SJSA1 (cell line): Measurements from ENCODE around the gene PCDHGA11. TPM values are rescaled to one million over a fixed set of nuclear protein-coding genes. Genes with fewer than 3 reads are reported as not detected.
"Not testable (repeated sequence)": the region's sequence is repeated elsewhere in the genome, so short reads cannot be mapped to it uniquely, and the experiment has no call there.

Experiments used
- DNase-seq, 2 experiments: peaks; one replicate each; pipeline ENCODE4 v3.0.0-alpha.2; 2015 to 2020; ENCODE audit warnings: low spot score in 2 of 2, low read depth in 1 of 2
- H3K27ac ChIP-seq: fragments of 250-450 bp; sonication (Bioruptor Pico); 2 replicates; pipeline ENCODE4 v1.5.1; 2020; ENCODE audit warnings: mild to moderate bottlenecking, moderate library complexity
- H3K27me3 ChIP-seq: fragments of 250-450 bp; sonication (Bioruptor Pico); replicated peaks from 2 replicates; pipeline ENCODE4 v1.5.1; 2020; ENCODE audit warnings: mild to moderate bottlenecking, moderate library complexity
- H3K36me3 ChIP-seq: fragments of 250-450 bp; sonication (Bioruptor Pico); 2 replicates; pipeline ENCODE4 v1.5.1; 2020; ENCODE audit warnings: mild to moderate bottlenecking
- H3K4me1 ChIP-seq: fragments of 250-450 bp; sonication (Bioruptor Pico); replicated peaks from 2 replicates; pipeline ENCODE4 v1.6.1; 2021; ENCODE audit warnings: mild to moderate bottlenecking
- H3K4me3 ChIP-seq: fragments of 250-450 bp; sonication (Bioruptor Pico); 2 replicates; pipeline ENCODE4 v1.5.1; 2020; ENCODE audit warnings: mild to moderate bottlenecking
- H3K9me3 ChIP-seq: fragments of 250-450 bp; sonication (Bioruptor Pico); replicated peaks from 2 replicates; pipeline ENCODE4 v1.5.1; 2020; ENCODE audit warnings: mild to moderate bottlenecking
- total RNA-seq: library from RNA; depleted of rRNA; stranded (reverse); fragments of >200 nt; shearing (Covaris generic); gene quantifications from 2 replicates; pipeline ENCODE4 v1.2.3, GENCODE V29; 2014; rRNA removed

PCDHGA11 gene
- 0.22 and 0.32 TPM in 2 replicates for total RNA-seq

GRCh38 chr5:141420855-141421488 lies at the start of gene PCDHGA11:
TSS of gene PCDHGA11 (plus strand) at chr5:141421051. CDS start at chr5:141421228, 177 bp downstream.
- Histone ChIP-seq H3K4me1 (no peaks in the 10 kb centered on the region), H3K27ac (no peak within 1 kb of the TSS), H3K27me3 (no peaks in the 10 kb centered on the region), H3K9me3 (peaks cover 40% of the 10 kb centered on the region), H3K36me3 (no peaks in the 10 kb centered on the region; the same call in 1 of the 2 replicates), H3K4me3 (no peak within 1 kb of the TSS)
- no peak for DNase-seq

DNA sequence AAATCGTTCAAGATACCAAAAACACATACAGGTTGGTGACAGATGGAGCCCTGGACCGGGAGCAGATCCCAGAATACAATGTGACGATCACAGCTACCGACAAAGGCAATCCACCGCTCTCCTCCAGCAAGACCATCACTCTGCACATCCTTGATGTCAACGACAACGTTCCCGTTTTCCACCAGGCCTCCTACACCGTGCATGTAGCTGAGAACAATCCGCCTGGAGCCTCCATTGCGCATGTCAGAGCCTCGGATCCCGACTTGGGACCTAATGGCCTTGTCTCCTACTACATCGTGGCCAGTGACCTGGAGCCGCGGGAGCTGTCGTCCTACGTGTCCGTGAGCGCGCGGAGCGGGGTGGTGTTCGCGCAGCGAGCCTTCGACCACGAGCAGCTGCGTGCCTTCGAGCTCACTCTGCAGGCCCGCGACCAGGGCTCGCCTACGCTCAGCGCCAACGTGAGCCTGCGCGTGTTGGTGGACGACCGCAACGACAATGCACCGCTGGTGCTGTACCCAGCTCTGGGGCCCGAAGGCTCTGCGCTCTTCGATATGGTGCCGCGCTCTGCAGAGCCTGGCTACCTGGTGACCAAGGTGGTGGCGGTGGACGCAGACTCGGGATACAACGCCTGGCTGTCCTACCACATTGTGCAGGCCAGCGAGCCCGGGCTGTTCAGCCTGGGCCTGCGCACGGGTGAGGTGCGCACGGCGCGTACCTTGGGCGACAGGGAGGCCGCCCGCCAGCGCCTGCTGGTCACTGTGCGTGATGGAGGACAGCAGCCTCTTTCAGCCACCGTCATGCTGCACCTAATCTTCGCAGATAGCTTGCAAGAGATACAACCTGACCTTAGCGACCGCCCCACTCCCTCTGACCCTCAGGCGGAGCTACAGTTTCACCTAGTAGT lies 49.0 kb upstream of the PCDHGA11 start:
- DNase-seq = no peak
- Histone ChIP-seq H3K27ac (no peak overlapping the region), H3K4me3 (no peak overlapping the region), H3K36me3 (no peaks in the 10 kb centered on the region), H3K27me3 (no peaks in the 10 kb centered on the region), H3K9me3 (peaks cover 39% of the 10 kb centered on the region), H3K4me1 (no peaks in the 10 kb centered on the region)

- peaks cover 39% of the 10 kb centered on the region for H3K9me3 ChIP-seq
- no peak for DNase-seq
Observed at GRCh38 chr5:141373673-141374317, 47.1 kb upstream of the PCDHGA11 start, which contains the start of gene PCDHGA6. TSS of gene PCDHGA6 (plus strand) at chr5:141373891. CDS start at chr5:141374084, 193 bp downstream.

DNA sequence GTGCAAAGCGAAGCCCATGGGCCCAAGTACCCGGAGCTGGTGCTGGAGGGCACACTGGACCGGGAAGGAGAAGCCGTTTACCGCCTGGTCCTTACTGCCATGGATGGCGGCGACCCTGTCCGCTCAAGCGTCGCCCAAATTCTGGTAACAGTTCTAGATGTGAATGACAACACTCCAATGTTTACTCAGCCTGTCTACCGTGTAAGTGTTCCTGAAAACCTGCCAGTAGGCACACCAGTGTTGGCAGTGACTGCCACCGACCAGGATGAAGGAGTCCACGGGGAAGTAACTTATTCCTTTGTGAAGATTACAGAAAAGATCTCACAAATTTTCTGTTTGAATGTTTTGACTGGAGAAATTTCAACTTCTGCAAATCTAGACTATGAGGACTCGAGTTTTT lies 46.2 kb upstream of the PCDHGA11 start:
- no peaks in the 10 kb centered on the region for H3K27me3 ChIP-seq
- H3K4me3 ChIP-seq = no peak overlapping the region
- no peaks in the 10 kb centered on the region for H3K36me3 ChIP-seq
- no peak overlapping the region for H3K27ac ChIP-seq
- H3K4me1 ChIP-seq = no peaks in the 10 kb centered on the region
- no peak for DNase-seq
- H3K9me3 ChIP-seq = peaks cover 39% of the 10 kb centered on the region

More at GRCh38 chr5:141373673-141374317, 47.1 kb upstream of the PCDHGA11 start, which contains the start of gene PCDHGA6:
- Histone ChIP-seq H3K27me3 (no peaks in the 10 kb centered on the region), H3K27ac (no peak within 1 kb of the TSS), H3K36me3 (no peaks in the 10 kb centered on the region), H3K4me3 (no peak within 1 kb of the TSS), H3K4me1 (no peaks in the 10 kb centered on the region)

- H3K4me1 ChIP-seq, H3K27ac ChIP-seq, H3K4me3 ChIP-seq, H3K36me3 ChIP-seq, H3K27me3 ChIP-seq: not testable (repeated sequence)
- DNase-seq = peak in 1 of 2 experiments; percentile 44
- H3K9me3 ChIP-seq = peaks cover 36% of the 10 kb centered on the region
Observed at GRCh38 chr5:141375444-141376155, 45.3 kb upstream of the PCDHGA11 start.

DNA sequence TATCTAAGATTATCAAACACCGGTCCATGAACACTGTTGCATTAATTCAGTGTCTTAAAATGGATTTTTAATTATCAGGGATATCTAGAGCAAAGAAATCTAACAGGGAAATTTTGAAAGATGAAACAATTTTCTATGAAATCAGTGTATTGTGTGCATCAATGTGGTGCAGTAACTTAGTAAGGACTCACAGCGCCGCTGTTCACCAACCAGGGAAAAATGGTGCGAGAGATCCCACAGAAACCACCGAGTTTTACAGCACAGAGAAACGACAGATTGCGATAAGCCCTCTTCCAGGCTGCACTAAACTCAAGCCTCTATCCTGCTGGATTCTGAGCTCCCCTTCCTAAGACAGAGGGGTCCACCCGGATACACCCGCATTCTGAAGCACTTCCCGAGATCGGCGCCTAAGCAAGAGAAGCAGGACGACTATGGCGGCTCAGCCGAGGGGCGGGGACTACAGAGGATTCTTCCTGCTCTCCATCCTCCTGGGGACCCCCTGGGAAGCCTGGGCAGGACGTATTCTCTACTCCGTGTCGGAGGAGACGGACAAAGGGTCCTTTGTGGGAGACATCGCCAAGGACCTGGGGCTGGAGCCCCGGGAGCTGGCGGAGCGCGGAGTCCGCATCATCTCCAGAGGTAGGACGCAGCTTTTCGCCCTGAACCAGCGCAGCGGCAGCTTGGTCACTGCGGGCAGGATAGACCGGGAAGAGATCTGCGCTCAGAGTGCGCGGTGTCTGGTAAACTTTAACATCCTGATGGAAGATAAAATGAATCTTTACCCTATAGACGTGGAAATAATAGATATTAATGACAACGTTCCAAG lies 38.2 kb upstream of the PCDHGA11 start, which contains the start of gene PCDHGA7:
PCDHGA7 (plus strand) TSS at position 274 of the 826 bp plus-strand sequence; CDS start at position 432, 158 bp downstream.
- DNase-seq = no peak
- Histone ChIP-seq H3K36me3 (no peaks in the 10 kb centered on the region), H3K27ac (no peak within 1 kb of the TSS), H3K4me1 (no peaks in the 10 kb centered on the region), H3K27me3 (no peaks in the 10 kb centered on the region), H3K9me3 (peaks cover 29% of the 10 kb centered on the region), H3K4me3 (peak within 1 kb of the TSS; percentile 9; the same call in 1 of the 2 replicates)

DNA sequence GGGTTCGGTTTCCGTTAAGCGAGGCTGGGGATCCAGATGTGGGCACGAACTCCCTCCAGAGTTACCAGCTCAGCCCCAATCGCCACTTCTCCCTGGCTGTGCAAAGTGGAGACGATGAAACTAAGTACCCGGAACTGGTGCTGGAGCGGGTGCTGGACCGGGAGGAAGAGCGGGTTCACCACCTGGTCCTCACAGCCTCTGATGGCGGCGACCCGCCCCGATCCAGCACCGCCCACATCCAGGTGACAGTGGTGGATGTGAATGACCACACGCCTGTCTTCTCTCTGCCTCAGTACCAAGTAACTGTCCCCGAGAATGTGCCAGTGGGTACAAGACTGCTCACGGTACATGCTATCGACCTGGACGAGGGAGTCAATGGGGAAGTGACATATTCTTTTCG lies 37.5 kb upstream of the PCDHGA11 start:
- no peaks in the 10 kb centered on the region for H3K4me1 ChIP-seq
- no peak overlapping the region for H3K4me3 ChIP-seq
- H3K9me3 ChIP-seq = peaks cover 31% of the 10 kb centered on the region
- H3K36me3 ChIP-seq = no peaks in the 10 kb centered on the region
- DNase-seq = no peak
- no peaks in the 10 kb centered on the region for H3K27me3 ChIP-seq
- no peak overlapping the region for H3K27ac ChIP-seq

- H3K9me3 ChIP-seq = peaks cover 39% of the 10 kb centered on the region
- H3K4me3 ChIP-seq = no peak overlapping the region
- H3K27ac ChIP-seq = no peak overlapping the region
- H3K36me3 ChIP-seq = no peaks in the 10 kb centered on the region
- no peaks in the 10 kb centered on the region for H3K27me3 ChIP-seq
- no peaks in the 10 kb centered on the region for H3K4me1 ChIP-seq
- DNase-seq = no peak
Observed at GRCh38 chr5:141384471-141385267, 36.2 kb upstream of the PCDHGA11 start.

- H3K4me1 ChIP-seq, H3K36me3 ChIP-seq, H3K27ac ChIP-seq, H3K27me3 ChIP-seq, H3K4me3 ChIP-seq, DNase-seq: not testable (repeated sequence)
- H3K9me3 ChIP-seq = peaks cover 43% of the 10 kb centered on the region
Observed at GRCh38 chr5:141387557-141388311, 33.1 kb upstream of the PCDHGA11 start, which contains the start of gene PCDHGB4. TSS of gene PCDHGB4 (plus strand) at chr5:141387698. CDS start at chr5:141387885, 187 bp downstream.

- no peaks in the 10 kb centered on the region for H3K36me3 ChIP-seq
- H3K9me3 ChIP-seq = peaks cover 36% of the 10 kb centered on the region
- no peaks in the 10 kb centered on the region for H3K4me1 ChIP-seq
- no peak overlapping the region for H3K27ac ChIP-seq
- no peak for DNase-seq
- H3K27me3 ChIP-seq = no peaks in the 10 kb centered on the region
- no peak overlapping the region for H3K4me3 ChIP-seq
Observed at GRCh38 chr5:141388661-141389060, 32.2 kb upstream of the PCDHGA11 start.
